ENCODE results near the gene ARHGAP1.

GRCh38 chr11:46736615-46737014 is 36.2 kb upstream of the ARHGAP1 start:
- TF ChIP-seq CTCF (IDR thresholded peaks at IDR 0.05; ENCODE audit: poor library complexity, severe bottlenecking) (no peak), POLR2AphosphoS5 (IDR thresholded peaks at IDR 0.05) (no peak), MXI1 (conservative IDR thresholded peaks at IDR 0.05; ENCODE audit: poor library complexity, severe bottlenecking) (no peak), RAD21 (conservative IDR thresholded peaks at IDR 0.05) (no peak), EP300 (conservative IDR thresholded peaks at IDR 0.05; ENCODE audit: poor library complexity, severe bottlenecking) (no peak), SMC3 (conservative IDR thresholded peaks at IDR 0.05; ENCODE audit: poor library complexity) (no peak)

All from neural cell (in vitro differentiated cells).